ENCODE data around the gene C2orf92.

DNA sequence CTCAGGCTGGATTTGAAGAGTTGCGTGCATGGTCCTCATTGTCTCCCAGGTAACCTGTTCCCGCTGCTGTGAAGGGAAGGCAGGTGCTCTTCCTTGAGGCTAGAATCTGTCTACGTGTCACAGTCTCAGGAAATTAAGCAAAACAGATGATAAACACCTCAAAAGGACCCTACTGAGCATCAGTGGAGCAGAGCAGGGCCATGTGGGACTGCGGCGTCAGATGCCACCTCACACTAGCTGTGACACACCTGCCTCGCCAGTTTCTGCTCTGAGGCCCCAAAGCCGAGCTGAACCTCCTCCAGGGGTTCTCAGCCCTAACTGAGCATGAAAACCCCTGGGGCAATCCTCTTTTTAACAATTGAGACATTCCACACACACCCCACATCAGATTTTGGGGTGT lies 2.0 kb downstream of the C2orf92 start:
- TF ChIP-seq, protein P1, sequence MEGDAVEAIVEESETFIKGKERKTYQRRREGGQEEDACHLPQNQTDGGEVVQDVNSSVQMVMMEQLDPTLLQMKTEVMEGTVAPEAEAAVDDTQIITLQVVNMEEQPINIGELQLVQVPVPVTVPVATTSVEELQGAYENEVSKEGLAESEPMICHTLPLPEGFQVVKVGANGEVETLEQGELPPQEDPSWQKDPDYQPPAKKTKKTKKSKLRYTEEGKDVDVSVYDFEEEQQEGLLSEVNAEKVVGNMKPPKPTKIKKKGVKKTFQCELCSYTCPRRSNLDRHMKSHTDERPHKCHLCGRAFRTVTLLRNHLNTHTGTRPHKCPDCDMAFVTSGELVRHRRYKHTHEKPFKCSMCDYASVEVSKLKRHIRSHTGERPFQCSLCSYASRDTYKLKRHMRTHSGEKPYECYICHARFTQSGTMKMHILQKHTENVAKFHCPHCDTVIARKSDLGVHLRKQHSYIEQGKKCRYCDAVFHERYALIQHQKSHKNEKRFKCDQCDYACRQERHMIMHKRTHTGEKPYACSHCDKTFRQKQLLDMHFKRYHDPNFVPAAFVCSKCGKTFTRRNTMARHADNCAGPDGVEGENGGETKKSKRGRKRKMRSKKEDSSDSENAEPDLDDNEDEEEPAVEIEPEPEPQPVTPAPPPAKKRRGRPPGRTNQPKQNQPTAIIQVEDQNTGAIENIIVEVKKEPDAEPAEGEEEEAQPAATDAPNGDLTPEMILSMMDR (conservative IDR thresholded peaks at IDR 0.05 in 1 of 2, IDR thresholded peaks at IDR 0.05 in 1 of 2; ENCODE audit: low read depth in 1 of 2, low read length in 2 of 2), result no peak
- no peak for TF ChIP-seq EZH2 (IDR thresholded peaks at IDR 0.05; ENCODE audit: low read length, missing control alignments)

Data from fibroblast of lung (primary cell).